ENCODE measurements around the gene ADGRG1.
"Not testable (repeated sequence)": the region's sequence is repeated elsewhere in the genome, so short reads cannot be mapped to it uniquely, and the experiment has no call there.

Gene ADGRG1

GRCh38 chr16:57668263-57668571, 39.8 kb downstream of the ADGRG1 start, which contains the start of gene ADGRG3:
Gene ADGRG3, plus strand, starts transcription at chr16:57668306. Its CDS starts 42 bp downstream, at chr16:57668348.
- DNase-seq (ENCODE audit: low read depth): no peak
- no peak within 1 kb of the TSS for H3K4me3 ChIP-seq (ENCODE audit: low read depth, low read length)
- no peak for TF ChIP-seq CTCF (IDR thresholded peaks at IDR 0.05; ENCODE audit: control insufficient read depth, extremely low read depth, insufficient read depth)

DNA sequence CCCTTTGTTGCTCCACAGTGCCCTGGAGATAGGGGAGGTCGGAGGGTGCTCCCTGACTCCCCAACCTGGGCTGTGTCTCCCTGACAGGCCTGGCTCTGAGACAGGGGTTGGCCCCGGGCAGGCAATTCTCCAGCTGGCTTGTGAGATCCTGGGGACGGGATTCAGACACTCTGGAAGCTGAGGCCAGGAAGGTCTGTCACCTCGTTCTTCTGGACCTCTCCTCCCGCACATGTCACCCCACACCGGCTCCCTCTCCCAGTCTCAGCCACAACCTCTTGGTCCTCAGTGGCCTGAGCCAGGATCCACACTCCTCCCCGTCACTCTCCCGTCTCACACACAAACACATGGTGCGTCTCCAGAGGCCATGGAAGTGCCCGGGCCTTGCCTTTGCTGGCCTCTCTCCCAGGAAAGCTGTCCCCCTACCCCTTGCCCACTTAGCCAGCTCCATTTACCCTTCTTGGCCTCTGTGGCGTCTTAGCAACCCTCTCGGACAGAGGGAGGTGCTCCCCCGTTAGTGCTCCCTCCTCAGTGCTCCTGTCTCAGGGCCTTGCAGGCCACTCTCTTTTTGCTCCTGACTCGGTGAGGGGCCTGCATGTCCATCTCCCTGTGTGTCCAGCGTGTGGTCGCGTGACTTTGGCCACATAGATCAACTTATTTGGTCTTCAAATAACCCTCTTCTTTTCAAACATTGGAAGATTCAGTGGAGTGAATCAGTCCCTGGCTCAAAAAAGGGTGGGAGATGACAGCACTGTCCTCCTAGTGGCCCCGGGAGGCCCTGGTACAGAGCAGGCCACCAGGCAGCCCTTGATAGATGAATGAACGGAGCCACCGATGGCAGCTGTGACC, 40.4 kb downstream of the ADGRG1 start:
- TF ChIP-seq CTCF (IDR thresholded peaks at IDR 0.05; ENCODE audit: control insufficient read depth, extremely low read depth, insufficient read depth): no peak
- no peak overlapping the region for H3K4me3 ChIP-seq (ENCODE audit: low read depth, low read length)

DNA sequence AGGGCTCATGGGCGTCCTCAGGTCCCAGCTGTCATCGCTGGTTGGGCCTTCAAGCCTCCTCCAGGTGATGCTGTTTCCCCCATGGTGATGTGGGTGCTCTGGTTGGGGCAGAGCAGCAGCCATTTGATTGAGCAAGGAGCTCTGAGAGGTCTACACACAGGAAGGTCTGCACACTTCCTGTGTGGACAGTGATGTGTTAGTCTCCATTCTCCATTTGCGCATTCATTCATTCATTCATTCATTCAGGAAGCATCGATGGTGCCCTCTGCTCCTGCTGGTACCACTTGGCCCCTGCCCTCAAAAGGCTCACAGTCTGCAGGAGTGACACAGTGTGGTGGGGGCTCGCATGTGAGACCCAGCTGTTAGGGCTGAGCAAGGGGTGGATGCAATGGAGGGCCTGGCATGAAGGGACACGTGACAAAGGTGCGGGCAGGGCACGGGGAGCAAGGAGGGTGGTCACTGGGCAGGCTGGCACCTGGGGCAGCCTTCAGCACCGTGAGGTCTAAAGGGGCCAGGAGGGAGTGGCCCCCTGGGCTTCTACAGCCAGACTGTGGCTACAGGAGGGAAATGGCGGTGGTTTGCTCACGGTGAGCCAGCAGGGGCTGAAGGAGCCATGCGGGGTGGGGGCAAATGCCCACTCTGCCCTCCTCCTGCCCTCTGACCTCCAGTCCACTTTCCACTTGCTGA, 41.2 kb downstream of the ADGRG1 start:
- no peak overlapping the region for H3K4me3 ChIP-seq (ENCODE audit: low read depth, low read length)
- no peak for DNase-seq (ENCODE audit: low read depth)
- no peak for TF ChIP-seq CTCF (IDR thresholded peaks at IDR 0.05; ENCODE audit: control insufficient read depth, extremely low read depth, insufficient read depth)

More for the DNA sequence above, 40.4 kb downstream of the ADGRG1 start:
- no peak for DNase-seq (ENCODE audit: low read depth)

- no peak for DNase-seq (ENCODE audit: low read depth)
- no peak for TF ChIP-seq CTCF (IDR thresholded peaks at IDR 0.05; ENCODE audit: control insufficient read depth, extremely low read depth, insufficient read depth)
- no peak overlapping the region for H3K4me3 ChIP-seq (ENCODE audit: low read depth, low read length)
Measured at GRCh38 chr16:57670196-57670595, 41.8 kb downstream of the ADGRG1 start.

DNA sequence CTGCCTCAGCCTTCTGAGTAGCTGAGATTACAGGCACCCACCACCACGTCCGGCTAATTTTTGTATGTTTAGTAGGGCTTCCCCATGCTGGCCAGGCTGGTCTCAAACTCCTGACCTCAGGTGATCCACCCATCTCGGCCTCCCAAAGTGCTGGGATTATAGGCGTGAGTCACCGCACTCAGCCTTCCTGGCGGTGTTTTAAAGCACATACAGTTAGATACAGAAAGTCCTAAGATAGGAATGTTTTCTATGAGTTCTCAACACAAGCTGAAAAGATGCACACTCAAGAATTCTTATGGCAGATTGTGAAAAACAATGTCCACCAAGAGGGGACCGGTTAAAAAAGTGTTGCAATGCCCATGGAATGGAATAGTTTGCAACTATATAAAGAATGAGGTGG, 43.0 kb downstream of the ADGRG1 start:
- not testable (repeated sequence) for DNase-seq (ENCODE audit: low read depth)

GRCh38 chr16:57672416-57672815, 44.0 kb downstream of the ADGRG1 start:
- H3K4me3 ChIP-seq (ENCODE audit: low read depth, low read length): no peak overlapping the region
- TF ChIP-seq CTCF (IDR thresholded peaks at IDR 0.05; ENCODE audit: control insufficient read depth, extremely low read depth, insufficient read depth): no peak
- DNase-seq (ENCODE audit: low read depth): no peak

More for the DNA sequence above, 43.0 kb downstream of the ADGRG1 start:
- not testable (repeated sequence) for H3K4me3 ChIP-seq (ENCODE audit: low read depth, low read length)

- H3K4me3 ChIP-seq (ENCODE audit: low read depth, low read length): no peak overlapping the region
- DNase-seq (ENCODE audit: low read depth): no peak
- no peak for TF ChIP-seq CTCF (IDR thresholded peaks at IDR 0.05; ENCODE audit: control insufficient read depth, extremely low read depth, insufficient read depth)
Measured at GRCh38 chr16:57672824-57673223, 44.4 kb downstream of the ADGRG1 start.

Data from LNCaP clone FGC (cell line).